ENCODE measurements around the gene TMEFF2. TPM values are rescaled to one million over a fixed set of nuclear protein-coding genes. Genes with fewer than 3 reads are reported as not detected.
"Not testable (repeated sequence)": the region's sequence is repeated elsewhere in the genome, so short reads cannot be mapped to it uniquely, and the experiment has no call there.

TMEFF2 gene
- total RNA-seq, 1 donor from 2014 or later: not detected

- no peak for DNase-seq (ENCODE audit: low read depth in 2 of 2)
Observed at GRCh38 chr2:192184349-192184748, 10.4 kb downstream of the TMEFF2 start.

- DNase-seq (ENCODE audit: low read depth in 2 of 2): no peak
Observed at GRCh38 chr2:192183296-192183695, 11.4 kb downstream of the TMEFF2 start.

GRCh38 chr2:192166946-192167345 lies 27.8 kb downstream of the TMEFF2 start:
- DNase-seq (ENCODE audit: low read depth in 2 of 2): no peak

- DNase-seq (ENCODE audit: low read depth in 2 of 2): no peak
Observed at GRCh38 chr2:192165842-192166241, 28.9 kb downstream of the TMEFF2 start.

GRCh38 chr2:192162392-192163042 lies 32.2 kb downstream of the TMEFF2 start:
- peak; percentile 82 to 90 for DNase-seq (ENCODE audit: low read depth in 2 of 2)

GRCh38 chr2:192161656-192162290 lies 33.0 kb downstream of the TMEFF2 start:
- peak; percentile 41 to 71 for DNase-seq (ENCODE audit: low read depth in 2 of 2)

- DNase-seq (ENCODE audit: low read depth in 2 of 2): no peak
Observed at GRCh38 chr2:192159736-192160135, 35.0 kb downstream of the TMEFF2 start.

GRCh38 chr2:192159208-192159607 lies 35.5 kb downstream of the TMEFF2 start:
- no peak for DNase-seq (ENCODE audit: low read depth in 2 of 2)

- no peak for DNase-seq (ENCODE audit: low read depth in 2 of 2)
Observed at GRCh38 chr2:192157776-192158175, 37.0 kb downstream of the TMEFF2 start.

- DNase-seq (ENCODE audit: low read depth in 2 of 2): no peak
Observed at GRCh38 chr2:192155511-192156118, 39.1 kb downstream of the TMEFF2 start.

GRCh38 chr2:192153561-192153960 lies 41.2 kb downstream of the TMEFF2 start:
- no peak for DNase-seq (ENCODE audit: low read depth in 2 of 2)

GRCh38 chr2:192151853-192152252 lies 42.9 kb downstream of the TMEFF2 start:
- peak in 1 of 2 donors; percentile 37 for DNase-seq (ENCODE audit: low read depth in 2 of 2)

GRCh38 chr2:192150166-192150565 lies 44.6 kb downstream of the TMEFF2 start:
- DNase-seq (ENCODE audit: low read depth in 2 of 2): no peak

- DNase-seq (ENCODE audit: low read depth in 2 of 2): peak in 1 of 2 donors; percentile 37
Observed at GRCh38 chr2:192148620-192149321, 46.0 kb downstream of the TMEFF2 start.

- DNase-seq (ENCODE audit: low read depth in 2 of 2): no peak
Observed at GRCh38 chr2:192148241-192148619, 46.5 kb downstream of the TMEFF2 start.

- peak; percentile 49 to 61 for DNase-seq (ENCODE audit: low read depth in 2 of 2)
Observed at GRCh38 chr2:192146069-192147015, 48.4 kb downstream of the TMEFF2 start.

GRCh38 chr2:192145496-192145895 lies 49.2 kb downstream of the TMEFF2 start:
- no peak for DNase-seq (ENCODE audit: low read depth in 2 of 2)

- DNase-seq (ENCODE audit: low read depth in 2 of 2): no peak
Observed at GRCh38 chr2:192140236-192140839, 54.4 kb downstream of the TMEFF2 start.

GRCh38 chr2:192139813-192140212 lies 54.9 kb downstream of the TMEFF2 start:
- DNase-seq (ENCODE audit: low read depth in 2 of 2): no peak

- DNase-seq (ENCODE audit: low read depth in 2 of 2): no peak
Observed at GRCh38 chr2:192137451-192137850, 57.3 kb downstream of the TMEFF2 start.

- DNase-seq (ENCODE audit: low read depth in 2 of 2): not testable (repeated sequence)
Observed at GRCh38 chr2:192132604-192133003, 62.1 kb downstream of the TMEFF2 start.

Measured in lung microvascular endothelial cell (primary cell).